H9 (cell line): ENCODE measurements around the gene SNRNP35. TPM values are rescaled to one million over a fixed set of nuclear protein-coding genes. Genes with fewer than 3 reads are reported as not detected.

ENCODE experiments used
- DNase-seq: peaks from one replicate; pipeline ENCODE4 v3.0.0-alpha.2; 2017
- H2AFZ ChIP-seq: one replicate; pipeline ENCODE4 v1.6.1; 2013; ENCODE audit warnings: mild to moderate bottlenecking, low read length, control low read depth, moderate library complexity
- H2AK5ac ChIP-seq: 2 replicates; pipeline ENCODE4 v1.6.1; 2013; ENCODE audit warnings: low read length, control low read depth, mixed read lengths; ENCODE audit not compliant: insufficient read length
- H2BK120ac ChIP-seq: one replicate; pipeline ENCODE4 v1.6.1; 2013; ENCODE audit warnings: low read depth, mild to moderate bottlenecking, low read length, control low read depth, inconsistent platforms; ENCODE audit not compliant: poor library complexity, severe bottlenecking
- H2BK12ac ChIP-seq: 2 replicates; pipeline ENCODE4 v1.6.1; 2013; ENCODE audit warnings: low read length, control low read depth, mixed read lengths, low read depth; ENCODE audit not compliant: insufficient read length
- H2BK15ac ChIP-seq: 2 replicates; pipeline ENCODE4 v1.6.1; 2013; ENCODE audit warnings: low read depth, low read length, control low read depth
- H2BK20ac ChIP-seq: one replicate; pipeline ENCODE4 v1.6.1; 2013; ENCODE audit warnings: low read depth, mild to moderate bottlenecking, low read length, control low read depth, inconsistent platforms; ENCODE audit not compliant: poor library complexity, severe bottlenecking
- H2BK5ac ChIP-seq: 2 replicates; pipeline ENCODE4 v1.6.1; 2013; ENCODE audit warnings: low read length, control low read depth, mixed read lengths; ENCODE audit not compliant: insufficient read length
- H3K14ac ChIP-seq: 2 replicates; pipeline ENCODE4 v1.6.1; 2013; ENCODE audit warnings: low read length, control low read depth; ENCODE audit not compliant: insufficient read depth
- H3K18ac ChIP-seq: 2 replicates; pipeline ENCODE4 v1.6.1; 2013; ENCODE audit warnings: low read depth, mild to moderate bottlenecking, mixed read lengths, low read length, control low read depth; ENCODE audit not compliant: insufficient read length
- H3K23ac ChIP-seq: 2 replicates; pipeline ENCODE4 v1.6.1; 2013; ENCODE audit warnings: low read length, control low read depth, mixed read lengths, low read depth; ENCODE audit not compliant: insufficient read length
- H3K23me2 ChIP-seq: 2 replicates; pipeline ENCODE4 v1.6.1; 2013; ENCODE audit warnings: low read depth, mild to moderate bottlenecking, mixed read lengths, low read length, control low read depth; ENCODE audit not compliant: insufficient read length, poor library complexity, severe bottlenecking
- H3K27ac ChIP-seq: 2 replicates; pipeline ENCODE4 v1.5.1; 2013; ENCODE audit warnings: low read length, control low read depth, mixed read lengths, low read depth; ENCODE audit not compliant: insufficient read length
- H3K27me3 ChIP-seq: 2 replicates; pipeline ENCODE4 v1.6.1; 2013; ENCODE audit warnings: low read length, control low read depth, inconsistent platforms; ENCODE audit not compliant: insufficient read depth
- H3K4ac ChIP-seq: 2 replicates; pipeline ENCODE4 v1.6.1; 2013; ENCODE audit warnings: low read depth, mild to moderate bottlenecking, control low read depth, inconsistent platforms, low read length, moderate library complexity
- H3K4me1 ChIP-seq: 2 replicates; pipeline ENCODE4 v1.6.1; 2013; ENCODE audit warnings: low read length, control low read depth, inconsistent platforms; ENCODE audit not compliant: insufficient read depth
- H3K4me2 ChIP-seq: 2 replicates; pipeline ENCODE4 v1.6.1; 2013; ENCODE audit warnings: low read length, control low read depth, mixed read lengths; ENCODE audit not compliant: insufficient read length, insufficient read depth
- H3K56ac ChIP-seq: 2 replicates; pipeline ENCODE4 v1.6.1; 2013; ENCODE audit warnings: low read depth, mild to moderate bottlenecking, mixed read lengths, low read length, control low read depth; ENCODE audit not compliant: insufficient read length
- H3K79me1 ChIP-seq: 2 replicates; pipeline ENCODE4 v1.6.1; 2013; ENCODE audit warnings: low read depth, mild to moderate bottlenecking, moderate library complexity, low read length, control low read depth, inconsistent platforms; ENCODE audit not compliant: insufficient read depth, poor library complexity, severe bottlenecking
- H3K79me2 ChIP-seq: 2 replicates; pipeline ENCODE4 v1.6.1; 2013; ENCODE audit warnings: low read length, control low read depth, inconsistent platforms; ENCODE audit not compliant: insufficient read depth
- H3K9ac ChIP-seq: 2 replicates; pipeline ENCODE4 v1.6.1; 2013; ENCODE audit warnings: low read length, control low read depth, mixed read lengths; ENCODE audit not compliant: insufficient read length; ENCODE audit errors: extremely low read depth
- H3K9me3 ChIP-seq: one replicate; pipeline ENCODE4 v1.6.1; 2013; ENCODE audit warnings: low read depth, low read length, inconsistent platforms; ENCODE audit not compliant: control insufficient read depth
- H3T11ph ChIP-seq: one replicate; pipeline ENCODE4 v1.6.1; 2013; ENCODE audit warnings: mild to moderate bottlenecking, low read length, control low read depth, inconsistent platforms
- H4K20me1 ChIP-seq: one replicate; pipeline ENCODE4 v1.6.1; 2013; ENCODE audit not compliant: control insufficient read depth, insufficient read length, insufficient read depth
- H4K5ac ChIP-seq: 2 replicates; pipeline ENCODE4 v1.6.1; 2013; ENCODE audit warnings: low read depth, mild to moderate bottlenecking, mixed read lengths, low read length, control low read depth; ENCODE audit not compliant: insufficient read length
- H4K8ac ChIP-seq: replicated peaks from 2 replicates; pipeline ENCODE4 v1.6.1; 2013; ENCODE audit warnings: low read length, control low read depth, mixed read lengths, low read depth; ENCODE audit not compliant: insufficient read length
- H4K91ac ChIP-seq: 2 replicates; pipeline ENCODE4 v1.6.1; 2013; ENCODE audit warnings: low read depth, mild to moderate bottlenecking, moderate library complexity, mixed read lengths, low read length, control low read depth; ENCODE audit not compliant: insufficient read length
- H3K27ac Mint-ChIP-seq, 3 experiments: 2 replicates in 2 of 3; 3 replicates in 1 of 3; pipeline ENCODE4 v1.8.0; 2020 to 2021; ENCODE audit warnings: mixed read lengths in 3 of 3, mild to moderate bottlenecking in 1 of 3, moderate library complexity in 1 of 3
- H3K27me3 Mint-ChIP-seq: 2 replicates; pipeline ENCODE4 v1.8.0; 2021; ENCODE audit warnings: low read depth, mild to moderate bottlenecking, moderate library complexity, mixed read lengths
- H3K36me3 Mint-ChIP-seq, 3 experiments: 2 replicates in 2 of 3; 3 replicates in 1 of 3; pipeline ENCODE4 v1.8.0; 2020 to 2021; ENCODE audit warnings: low read depth in 3 of 3, mixed read lengths in 3 of 3; ENCODE audit not compliant: insufficient read depth in 1 of 3
- H3K4me1 Mint-ChIP-seq, 2 experiments: 2 replicates each; pipeline ENCODE4 v1.8.0; 2020; ENCODE audit warnings: mixed read lengths in 2 of 2
- H3K4me3 Mint-ChIP-seq, 2 experiments: 2 replicates in 1 of 2; 3 replicates in 1 of 2; pipeline ENCODE4 v1.8.0; 2020 to 2021; ENCODE audit warnings: mild to moderate bottlenecking in 2 of 2, mixed read lengths in 2 of 2, moderate library complexity in 1 of 2
- H3K9me3 Mint-ChIP-seq, 2 experiments: 2 replicates in 1 of 2; 3 replicates in 1 of 2; pipeline ENCODE4 v1.8.0; 2020; ENCODE audit warnings: mild to moderate bottlenecking in 2 of 2, mixed read lengths in 2 of 2, moderate library complexity in 1 of 2
- CTCF ChIP-seq: fragments of 200-600 bp; sonication (generic); conservative IDR thresholded peaks from 3 replicates; pipeline ENCODE4 v1.8.0; 2021; ENCODE audit warnings: antibody characterized with exemption, mild to moderate bottlenecking
- WGBS: extraction: QIAGEN DNeasy Blood & Tissue Kit; methylation state at CpG from one replicate; pipeline ENCODE4 v1.1.7; 2013; ENCODE audit warnings: missing lambda C conversion rate, low lambda C conversion rate, mixed read lengths; ENCODE audit not compliant: insufficient read length; ENCODE audit errors: extremely low coverage; 5-methylcytosine and 5-hydroxymethylcytosine counted together
- total RNA-seq: library from RNA; stranded (reverse); gene quantifications from 2 replicates; pipeline ENCODE4 v1.2.1, GENCODE V29; 2021

SNRNP35 gene
- total RNA-seq, 1 experiment from 2014 or later, result 16.3 TPM

- no peak for TF ChIP-seq CTCF
- Histone ChIP-seq H2AK5ac (no peak overlapping the region), H3K4ac (no peak overlapping the region), H2BK120ac (no peak overlapping the region), H3K9me3 (no peaks in the 10 kb centered on the region), H3K27ac (no peak overlapping the region), H4K8ac (no peak overlapping the region), H3K14ac (no peak overlapping the region), H4K5ac (no peak overlapping the region), H3K18ac (no peak overlapping the region), H2AFZ (no peak overlapping the region), H3K56ac (no peak overlapping the region), H3K23ac (no peak overlapping the region), H3K23me2 (peaks cover 4% of the 10 kb centered on the region), H3K9ac (no peak overlapping the region), H4K91ac (no peak overlapping the region), H2BK20ac (no peak overlapping the region), H2BK12ac (no peak overlapping the region), H3T11ph (no peak overlapping the region), H4K20me1 (no peaks in the 10 kb centered on the region), H2BK5ac (no peak overlapping the region), H3K4me1 (no peaks in the 10 kb centered on the region), H3K79me1 (no peaks in the 10 kb centered on the region), H3K79me2 (no peaks in the 10 kb centered on the region), H2BK15ac (no peak overlapping the region), H3K4me2 (no peak overlapping the region), H3K27me3 (peaks cover 2% of the 10 kb centered on the region)
- WGBS, result no CpG with 5 or more reads among the region's 13 CpGs
- Mint-ChIP-seq H3K27me3 (peaks cover 39% of the 10 kb centered on the region), H3K27ac (no peak overlapping the region), H3K36me3 (no peaks in the 10 kb centered on the region), H3K4me3 (no peak overlapping the region), H3K4me1 (peaks cover 6 to 10% of the 10 kb centered on the region in 2 experiments), H3K9me3 (no peaks in the 10 kb centered on the region)
- DNase-seq, result no peak
These were observed 16.3 kb upstream of the SNRNP35 start for GRCh38 chr12:123441523-123442164.
